Measurements from ENCODE around the gene CCDC190.

DNA sequence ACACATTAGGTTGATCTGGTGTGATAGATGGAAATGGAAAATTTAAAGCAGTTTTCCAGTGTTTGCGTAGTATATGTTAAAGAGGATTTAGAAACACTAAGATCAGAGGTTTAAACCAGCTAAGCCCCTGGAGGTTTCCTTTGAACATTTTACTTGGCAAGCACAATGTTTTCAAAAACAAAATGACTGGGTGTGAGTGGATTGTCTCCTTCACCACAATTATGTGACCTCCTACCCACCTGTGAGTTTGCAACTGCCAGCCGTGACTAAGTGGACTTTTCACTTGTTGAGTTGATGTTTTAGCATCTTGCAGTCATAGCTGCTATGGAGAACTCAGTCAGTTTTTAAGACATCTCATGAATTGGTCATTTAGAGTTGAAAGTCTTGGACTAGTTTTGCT is 4.7 kb downstream of the CCDC190 start:
- TF ChIP-seq, protein P1, sequence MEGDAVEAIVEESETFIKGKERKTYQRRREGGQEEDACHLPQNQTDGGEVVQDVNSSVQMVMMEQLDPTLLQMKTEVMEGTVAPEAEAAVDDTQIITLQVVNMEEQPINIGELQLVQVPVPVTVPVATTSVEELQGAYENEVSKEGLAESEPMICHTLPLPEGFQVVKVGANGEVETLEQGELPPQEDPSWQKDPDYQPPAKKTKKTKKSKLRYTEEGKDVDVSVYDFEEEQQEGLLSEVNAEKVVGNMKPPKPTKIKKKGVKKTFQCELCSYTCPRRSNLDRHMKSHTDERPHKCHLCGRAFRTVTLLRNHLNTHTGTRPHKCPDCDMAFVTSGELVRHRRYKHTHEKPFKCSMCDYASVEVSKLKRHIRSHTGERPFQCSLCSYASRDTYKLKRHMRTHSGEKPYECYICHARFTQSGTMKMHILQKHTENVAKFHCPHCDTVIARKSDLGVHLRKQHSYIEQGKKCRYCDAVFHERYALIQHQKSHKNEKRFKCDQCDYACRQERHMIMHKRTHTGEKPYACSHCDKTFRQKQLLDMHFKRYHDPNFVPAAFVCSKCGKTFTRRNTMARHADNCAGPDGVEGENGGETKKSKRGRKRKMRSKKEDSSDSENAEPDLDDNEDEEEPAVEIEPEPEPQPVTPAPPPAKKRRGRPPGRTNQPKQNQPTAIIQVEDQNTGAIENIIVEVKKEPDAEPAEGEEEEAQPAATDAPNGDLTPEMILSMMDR (IDR thresholded peaks at IDR 0.05) = no peak
- no peak for TF ChIP-seq POLR2A (IDR thresholded peaks at IDR 0.05)
